Loucy (cell line): ENCODE results near the gene NBR1.
"Not testable (repeated sequence)": the region's sequence is repeated elsewhere in the genome, so short reads cannot be mapped to it uniquely, and the experiment has no call there.

Experiments
- CTCF ChIP-seq: fragments of 200-600 bp; sonication (generic); conservative IDR thresholded peaks from 2 replicates; pipeline ENCODE4 v1.5.1; 2014; ENCODE audit warnings: mild to moderate bottlenecking, antibody characterized with exemption, low read length
- EZH2phosphoT487 ChIP-seq: fragments of 200-600 bp; IDR thresholded peaks from 2 replicates; pipeline ENCODE4 v1.6.1; 2018; ENCODE audit warnings: antibody characterized with exemption, mild to moderate bottlenecking, moderate library complexity, borderline replicate concordance

GRCh38 chr17:43127333-43127876 lies 43.6 kb upstream of the NBR1 start:
- not testable (repeated sequence) for TF ChIP-seq CTCF, EZH2phosphoT487
